ENCODE measurements around the gene CFP.
"Not testable (repeated sequence)": the region's sequence is repeated elsewhere in the genome, so short reads cannot be mapped to it uniquely, and the experiment has no call there.

CFP gene

DNA sequence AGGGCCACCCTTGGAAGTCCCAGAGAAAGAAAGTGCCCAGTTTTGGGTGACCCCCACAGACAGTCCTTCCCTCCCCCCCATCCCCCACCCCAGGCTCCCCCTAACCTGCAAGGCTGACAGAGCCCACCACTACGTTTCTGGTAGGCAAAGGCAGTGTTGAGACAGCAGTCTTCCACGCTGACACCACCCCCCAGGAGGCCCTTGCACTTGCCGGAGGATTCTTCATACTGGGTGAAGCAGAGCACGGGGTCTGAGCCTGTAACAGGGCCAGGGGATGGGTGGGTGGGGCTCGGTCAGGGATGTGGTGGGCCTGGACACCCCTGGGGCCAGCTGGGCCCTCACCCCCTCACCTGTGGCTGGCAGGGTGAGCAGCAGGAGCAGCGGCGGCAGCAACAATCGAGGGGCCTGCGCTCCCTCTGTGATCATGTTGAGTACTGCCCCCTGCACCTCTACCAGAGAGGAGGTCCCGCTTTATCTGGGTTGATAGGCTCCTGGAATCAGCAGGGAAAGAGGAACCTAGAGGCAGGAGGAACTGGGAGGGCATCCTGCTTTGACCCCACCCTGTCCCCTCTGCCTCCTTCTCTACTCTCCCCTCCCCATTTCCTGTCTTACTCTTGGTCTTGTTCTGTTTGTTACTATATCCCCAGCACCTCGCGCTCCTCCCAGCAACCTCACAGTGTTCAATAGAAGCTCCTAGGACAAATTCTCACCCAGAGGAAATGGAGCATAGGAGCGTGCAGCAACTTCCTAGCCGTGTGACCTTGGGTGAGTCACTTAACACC, at the start of gene CFP:
Gene CFP, minus strand, starts transcription at position 512 of the 782 bp plus-strand sequence. Its CDS starts 86 bp downstream, at position 426.
- DNase-seq (ENCODE audit: low read depth in 2 of 2), result no peak

DNA sequence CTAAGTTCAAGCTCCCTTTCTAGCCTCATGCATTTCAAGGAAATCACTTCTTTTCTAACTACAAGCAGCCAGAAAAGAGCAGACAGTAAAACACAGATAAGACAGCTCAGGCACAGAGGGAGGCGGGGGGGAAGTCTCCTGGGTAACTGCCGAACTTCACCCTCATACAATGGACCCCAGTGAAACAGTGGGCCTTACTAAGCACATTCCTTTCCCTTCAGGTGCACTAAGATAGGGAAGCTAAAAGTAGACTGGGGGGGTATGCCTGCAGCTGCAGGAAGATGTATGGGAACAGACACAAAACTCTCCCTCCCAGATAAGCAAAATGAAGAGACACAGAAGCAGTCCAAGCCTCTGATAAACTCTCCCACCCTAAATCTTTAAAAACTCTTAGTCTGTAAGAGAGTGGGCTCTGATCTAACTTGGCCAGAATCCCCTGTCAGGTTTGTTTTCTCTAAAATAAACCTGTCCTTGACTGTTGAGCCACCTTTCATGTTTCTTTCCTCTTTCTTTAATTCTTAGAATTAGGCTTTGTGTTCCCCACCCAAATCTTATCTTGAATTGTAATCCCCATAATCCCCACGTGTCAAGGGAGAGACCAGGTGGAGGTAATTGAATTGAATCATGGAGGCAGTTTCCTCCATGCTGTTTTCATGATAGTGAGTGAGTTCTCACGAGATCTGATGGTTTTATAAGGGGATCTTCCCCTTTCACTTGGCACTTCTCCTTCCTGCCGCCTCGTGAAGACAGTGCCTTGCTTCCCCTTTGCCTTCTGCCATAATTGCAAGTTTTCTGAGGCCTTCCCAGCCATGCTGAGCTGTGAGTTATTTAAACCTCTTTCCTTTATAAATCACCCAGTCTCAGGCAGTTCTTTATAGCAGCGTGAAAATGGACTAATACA, 46.5 kb upstream of the CFP start:
- DNase-seq (ENCODE audit: low read depth in 2 of 2), result not testable (repeated sequence)

DNA sequence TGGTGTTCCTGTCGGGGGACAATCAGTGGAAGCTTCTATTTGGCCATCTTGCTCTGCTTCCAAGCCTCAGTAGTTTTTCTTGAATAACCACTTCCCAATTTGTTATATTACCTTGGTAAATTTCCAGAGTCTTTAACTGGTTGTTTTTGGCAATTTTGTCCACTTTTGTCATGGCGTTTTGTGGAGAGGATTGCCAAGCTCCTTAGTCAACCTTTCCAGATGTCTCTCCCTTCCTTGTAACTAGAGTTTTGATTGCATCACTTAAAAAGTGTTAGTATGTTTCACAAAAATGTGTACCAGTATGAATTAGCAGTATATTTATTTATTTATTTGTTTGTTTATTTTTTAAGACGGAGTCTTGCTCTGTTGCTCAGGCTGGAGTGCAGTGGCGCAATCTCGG, 45.0 kb upstream of the CFP start:
- no peak for DNase-seq (ENCODE audit: low read depth in 2 of 2)

DNA sequence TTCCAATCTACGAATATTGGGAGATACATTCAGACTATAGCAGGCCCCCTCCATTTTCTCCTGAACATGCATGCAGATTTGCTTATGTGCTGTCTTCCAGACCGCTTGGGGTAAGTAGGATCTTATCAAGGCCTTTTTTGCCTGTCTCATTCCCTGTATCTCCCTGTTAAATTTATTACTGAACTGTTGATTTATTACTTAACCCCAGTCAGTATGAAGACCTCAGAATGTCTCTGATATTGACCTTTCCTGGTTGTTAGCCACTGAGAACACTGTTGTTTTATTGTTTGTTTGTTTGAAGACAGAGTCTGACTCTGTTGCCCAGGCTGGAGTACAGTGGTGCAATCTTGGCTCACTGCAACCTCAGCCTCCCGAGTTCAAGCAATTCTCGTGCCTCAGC, 36.1 kb upstream of the CFP start:
- DNase-seq (ENCODE audit: low read depth in 2 of 2), result not testable (repeated sequence)

DNA sequence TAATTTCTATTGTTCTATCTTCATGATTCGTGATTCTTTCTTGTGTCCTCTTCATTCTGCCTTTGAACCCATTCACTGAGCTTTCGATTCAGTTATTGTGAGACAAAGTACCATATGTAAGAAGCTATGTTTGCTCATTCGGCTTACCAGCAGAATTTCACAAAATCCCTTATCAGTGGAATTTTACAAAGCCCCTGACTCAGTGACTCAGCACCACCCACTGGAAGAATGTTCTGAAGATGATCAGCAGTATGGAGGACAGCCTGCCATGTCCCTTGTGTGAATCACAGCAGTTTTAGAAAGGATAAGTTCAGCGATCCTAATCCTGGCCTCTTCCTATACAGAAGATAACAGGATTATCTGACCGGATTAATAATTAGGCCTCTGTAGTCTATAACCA, 35.0 kb upstream of the CFP start:
- no peak for DNase-seq (ENCODE audit: low read depth in 2 of 2)

DNA sequence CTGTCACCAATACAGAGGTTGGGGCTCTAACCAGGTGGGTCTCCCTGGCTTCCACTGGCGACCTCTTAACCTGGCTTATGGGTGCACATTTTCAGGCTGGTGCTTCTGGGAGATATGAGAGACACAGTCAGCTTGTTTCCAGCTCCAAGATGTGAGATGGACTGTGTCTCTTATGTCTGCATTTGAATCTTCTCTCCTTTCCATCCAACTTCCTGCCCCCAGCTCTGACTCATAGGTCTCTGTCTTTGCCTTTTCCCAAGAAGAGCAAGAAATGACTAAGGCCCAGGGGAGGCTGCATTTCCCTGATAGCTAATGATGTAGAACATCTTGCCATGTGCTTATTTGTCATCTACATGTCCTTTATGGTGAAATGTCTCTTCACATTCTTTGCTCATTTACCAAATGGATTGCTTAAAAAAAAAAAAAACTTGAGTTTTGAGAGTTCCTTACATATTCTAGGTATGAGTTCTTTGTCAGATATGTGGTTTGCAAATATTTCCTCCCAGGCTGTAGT, 32.5 kb upstream of the CFP start:
- peak; percentile 83 to 84 for DNase-seq (ENCODE audit: low read depth in 2 of 2)

DNA sequence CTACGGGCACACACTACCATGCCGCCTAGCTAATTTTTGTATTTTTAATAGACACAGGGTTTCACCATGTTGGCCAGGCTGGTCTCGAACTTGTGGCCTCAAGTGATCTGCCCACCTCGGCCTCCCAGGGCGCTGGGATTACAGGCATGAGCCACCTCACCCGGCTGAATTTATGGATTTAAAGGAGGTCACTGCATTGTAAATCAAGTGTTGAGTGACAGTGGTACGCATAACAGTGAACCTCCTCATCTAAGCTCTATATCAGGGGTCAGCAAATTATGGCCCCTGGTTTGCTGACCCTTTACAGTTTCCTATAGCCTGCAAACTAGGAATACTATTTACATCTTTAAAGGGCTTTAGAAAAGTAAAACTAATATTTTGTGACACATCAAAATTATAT, 31.8 kb upstream of the CFP start:
- no peak for DNase-seq (ENCODE audit: low read depth in 2 of 2)

DNA sequence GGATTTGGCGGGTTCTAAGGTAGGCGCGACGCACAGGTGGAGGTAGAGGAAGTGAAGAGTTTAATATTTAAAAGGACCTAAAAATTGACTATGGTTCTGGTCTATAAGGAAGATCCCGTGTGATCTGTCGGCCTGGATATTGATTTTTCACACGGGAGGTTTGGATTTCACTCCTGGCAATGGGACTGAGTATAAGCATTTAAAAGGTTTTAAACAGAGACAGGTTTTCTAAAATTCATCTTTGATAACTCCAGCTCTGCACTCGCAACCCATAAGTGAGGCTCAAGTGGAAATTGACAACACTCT, 29.6 kb upstream of the CFP start:
- no peak for DNase-seq (ENCODE audit: low read depth in 2 of 2)

DNA sequence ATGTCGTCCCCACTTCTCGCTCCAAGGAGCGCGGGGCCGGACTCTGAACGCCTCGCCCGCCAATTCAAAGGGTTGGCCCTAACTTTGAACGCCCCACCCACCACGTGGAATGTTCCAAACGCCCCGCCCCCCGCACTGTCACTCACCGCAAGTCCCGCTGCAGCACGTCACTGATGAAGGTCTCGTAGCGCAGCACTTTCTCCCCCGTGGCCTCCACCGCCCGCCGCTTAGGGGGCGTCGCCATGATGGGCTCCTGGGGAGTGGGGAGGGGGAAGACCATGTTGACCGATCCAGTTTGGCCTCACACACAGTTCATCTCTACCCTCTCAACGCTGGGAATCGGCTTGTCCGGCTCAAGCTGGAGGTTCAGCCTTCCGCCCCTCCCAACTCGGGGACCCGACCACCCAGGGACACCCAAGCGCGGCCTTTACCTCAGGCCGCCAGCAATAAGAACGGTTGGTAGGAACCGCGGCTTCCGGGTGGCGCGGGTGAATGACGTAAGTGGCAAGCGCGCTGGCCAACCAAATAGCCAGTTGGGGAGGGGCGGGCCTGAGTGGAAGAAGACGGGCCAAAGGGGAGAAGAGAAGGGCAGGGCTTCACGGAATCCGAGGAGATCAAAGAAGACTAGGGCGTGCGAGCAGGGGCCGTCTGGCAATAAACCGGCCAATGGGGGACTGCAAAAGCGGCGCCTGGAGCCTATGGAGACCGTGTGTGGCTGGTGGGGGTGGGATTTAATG, 29.1 kb upstream of the CFP start, which contains the start of gene UXT:
Gene UXT, minus strand, starts transcription at position 497 of the 737 bp plus-strand sequence. Its CDS starts 253 bp downstream, at position 244.
- peak; percentile 92 to 93 for DNase-seq (ENCODE audit: low read depth in 2 of 2)

DNA sequence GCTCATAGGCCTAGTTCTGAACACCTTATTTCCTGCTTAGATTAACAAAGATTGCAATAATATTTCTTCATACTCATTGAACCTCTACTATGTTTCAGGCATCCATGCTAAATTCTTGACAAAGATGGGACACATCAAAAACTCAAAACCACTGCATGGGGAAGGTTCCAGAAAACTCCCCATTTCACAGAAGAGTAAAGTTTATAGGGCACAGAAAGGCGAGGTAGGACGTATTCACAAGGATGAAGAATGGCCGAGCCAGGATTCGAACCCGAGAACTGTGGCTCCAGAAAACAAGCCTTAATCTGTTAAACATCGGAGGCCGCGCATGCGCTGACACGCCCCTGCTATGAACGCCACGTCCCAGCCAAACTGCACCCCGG, 28.6 kb upstream of the CFP start:
- no peak for DNase-seq (ENCODE audit: low read depth in 2 of 2)

DNA sequence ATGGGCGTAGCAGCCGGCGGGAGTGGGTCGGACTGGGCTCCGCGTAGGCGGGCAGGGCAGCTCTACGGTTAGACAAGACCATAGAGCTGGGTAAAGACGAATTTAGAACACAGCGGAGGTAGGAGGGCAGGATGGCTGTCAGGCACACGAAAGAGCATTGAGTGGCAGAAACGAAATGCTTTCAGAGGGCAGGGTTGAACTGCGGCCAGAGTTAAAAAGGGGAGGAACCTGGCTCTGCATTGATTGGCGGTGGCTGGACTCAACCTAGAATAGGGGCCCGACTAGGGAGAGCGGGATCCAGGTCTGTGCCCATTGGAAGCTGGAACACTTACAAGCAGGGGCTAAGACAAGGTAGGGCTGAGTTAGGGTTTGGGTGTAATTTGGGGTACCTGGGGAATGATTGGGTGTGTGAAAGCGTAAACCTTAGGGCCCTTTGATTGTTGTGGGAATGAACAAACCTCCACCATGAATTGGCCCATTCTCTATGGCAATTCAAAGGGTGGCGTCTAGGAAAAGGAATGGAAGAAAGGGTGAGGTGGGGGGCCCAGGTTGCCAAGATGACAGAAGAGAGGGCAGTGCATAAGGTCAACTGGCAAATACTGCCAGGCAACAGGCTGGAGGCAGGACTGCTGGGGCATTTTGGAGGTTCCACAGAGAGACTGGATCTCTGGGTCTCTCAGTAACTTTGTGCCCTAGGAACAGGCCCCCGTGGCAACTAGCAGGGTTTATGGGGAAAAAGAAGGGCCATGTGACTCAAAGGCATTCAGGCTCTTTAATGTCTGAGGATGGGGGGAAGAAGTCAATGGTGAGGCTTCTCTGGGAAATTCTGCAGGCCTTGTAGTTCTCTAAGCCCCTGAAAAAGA, 21.5 kb upstream of the CFP start:
- DNase-seq (ENCODE audit: low read depth in 2 of 2), result no peak

DNA sequence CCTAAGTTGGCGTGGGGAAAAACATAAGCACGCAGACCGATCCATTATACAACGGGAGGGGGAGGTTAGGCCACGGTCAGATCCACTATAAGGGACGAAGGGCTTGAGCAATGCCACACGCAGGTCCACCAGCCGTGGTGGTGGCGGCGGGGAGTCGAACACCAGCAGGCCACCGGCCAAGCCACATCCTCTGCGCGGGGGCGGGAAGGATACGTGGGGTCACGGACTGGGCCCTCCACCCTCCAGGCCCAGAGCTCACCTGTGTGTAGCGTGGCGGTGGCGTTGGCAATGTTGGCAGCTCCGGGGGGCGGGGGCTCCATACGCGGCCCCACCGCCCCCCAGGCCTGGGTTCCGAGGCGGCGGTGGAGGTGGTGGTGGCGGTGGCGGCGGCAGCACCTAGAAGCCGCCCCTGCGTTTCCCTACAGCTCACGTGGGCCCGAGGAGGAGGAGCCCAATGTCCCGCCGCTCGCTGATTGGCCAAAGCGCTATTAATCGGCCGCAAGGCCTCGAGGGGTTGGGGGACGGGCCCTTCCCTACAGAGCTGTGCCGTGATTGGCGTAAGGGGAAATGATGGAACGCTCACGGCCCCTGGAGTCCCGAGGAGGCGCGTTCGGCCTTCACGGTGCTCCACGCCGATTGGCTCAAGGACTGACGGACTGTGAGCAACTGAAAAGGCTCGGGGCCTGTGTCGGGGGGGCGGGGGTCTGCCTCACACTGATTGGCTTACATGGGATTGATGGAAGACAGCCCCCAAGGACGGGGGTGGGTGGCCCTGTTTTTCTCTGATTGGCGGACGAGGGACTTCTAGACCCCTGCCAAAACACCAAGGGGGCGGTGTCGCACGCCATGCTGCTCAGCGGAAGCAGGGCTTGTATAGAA, 20.7 kb upstream of the CFP start, which contains the start of gene ELK1:
Gene ELK1, minus strand, starts transcription at position 400 of the 879 bp plus-strand sequence. CDS start 9,122 bp downstream, outside the sequence.
- peak; percentile 97 for DNase-seq (ENCODE audit: low read depth in 2 of 2)

DNA sequence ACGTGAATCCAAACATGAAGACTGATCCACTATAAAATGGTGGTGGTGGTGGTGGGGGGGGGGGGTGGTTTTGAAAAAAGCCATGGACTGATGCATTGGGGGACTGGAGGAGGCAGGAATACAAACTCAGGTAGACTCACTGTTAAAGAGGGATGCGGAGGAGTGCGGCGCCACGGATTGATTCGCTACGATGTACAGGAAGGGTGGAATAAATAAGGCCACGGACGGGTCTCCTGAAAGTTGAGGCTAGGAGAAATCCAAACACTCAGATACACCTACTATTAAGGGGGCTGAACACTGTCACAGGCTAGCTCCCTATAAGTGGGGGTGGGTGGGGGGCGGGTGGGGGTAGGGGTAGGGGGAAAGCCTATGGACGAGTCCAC, 20.0 kb upstream of the CFP start:
- DNase-seq (ENCODE audit: low read depth in 2 of 2), result no peak

DNA sequence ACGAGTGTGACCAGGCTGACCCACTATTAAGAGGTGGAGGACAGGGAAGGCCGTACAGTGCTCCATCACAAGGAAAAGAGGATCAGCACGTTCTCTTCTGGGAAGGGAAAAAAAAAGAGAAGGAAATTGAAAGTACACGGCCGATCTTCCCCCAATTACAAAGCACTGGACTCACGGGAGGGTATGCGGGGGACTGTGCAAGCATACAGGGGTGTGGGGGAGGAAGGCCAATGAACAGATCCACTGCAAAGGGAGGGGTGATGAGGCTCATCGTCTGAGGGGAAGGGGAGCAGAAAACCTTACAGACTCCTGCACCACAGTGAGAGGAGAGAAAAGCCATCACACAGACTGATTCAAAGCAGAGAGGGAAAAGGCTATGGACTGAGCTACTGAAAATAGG, 19.5 kb upstream of the CFP start:
- no peak for DNase-seq (ENCODE audit: low read depth in 2 of 2)

DNA sequence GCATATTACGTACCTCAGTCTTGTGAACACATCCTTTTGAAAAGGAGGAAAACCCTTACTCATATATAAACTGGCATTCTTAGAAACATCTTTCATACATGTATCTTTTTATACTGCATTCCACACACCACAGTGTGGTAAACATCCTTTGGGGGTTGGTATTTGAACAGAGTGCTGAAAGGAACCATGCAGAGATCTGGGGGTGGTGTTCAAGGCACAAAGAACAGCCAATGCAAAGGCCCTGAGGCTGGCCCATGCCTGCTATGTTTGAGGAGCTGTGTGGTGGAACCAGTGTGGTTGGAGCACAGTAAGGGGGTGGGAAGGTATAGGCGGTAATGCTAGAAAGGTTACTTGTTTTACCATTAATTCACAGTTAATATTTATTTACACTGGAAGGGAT, 18.6 kb upstream of the CFP start:
- no peak for DNase-seq (ENCODE audit: low read depth in 2 of 2)

DNA sequence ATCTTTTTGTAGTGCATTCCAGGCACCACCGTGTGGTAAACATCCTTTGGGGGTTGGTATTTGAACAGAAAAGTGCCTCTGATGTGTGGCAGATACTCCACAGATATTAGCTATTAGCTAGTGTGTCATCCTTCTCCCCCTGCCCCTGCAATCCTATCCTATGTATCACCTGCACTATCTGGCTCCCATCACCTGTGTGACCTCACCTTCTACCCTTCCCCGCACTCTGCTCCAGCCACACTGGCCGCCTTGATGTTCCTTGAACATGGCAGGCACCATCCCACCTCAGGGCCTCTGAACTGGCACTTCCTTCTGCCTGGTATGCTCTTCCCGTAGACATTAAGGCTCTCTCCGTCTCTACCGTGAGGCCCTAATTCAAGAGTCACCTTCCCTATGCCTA, 16.9 kb upstream of the CFP start:
- DNase-seq (ENCODE audit: low read depth in 2 of 2), result no peak

DNA sequence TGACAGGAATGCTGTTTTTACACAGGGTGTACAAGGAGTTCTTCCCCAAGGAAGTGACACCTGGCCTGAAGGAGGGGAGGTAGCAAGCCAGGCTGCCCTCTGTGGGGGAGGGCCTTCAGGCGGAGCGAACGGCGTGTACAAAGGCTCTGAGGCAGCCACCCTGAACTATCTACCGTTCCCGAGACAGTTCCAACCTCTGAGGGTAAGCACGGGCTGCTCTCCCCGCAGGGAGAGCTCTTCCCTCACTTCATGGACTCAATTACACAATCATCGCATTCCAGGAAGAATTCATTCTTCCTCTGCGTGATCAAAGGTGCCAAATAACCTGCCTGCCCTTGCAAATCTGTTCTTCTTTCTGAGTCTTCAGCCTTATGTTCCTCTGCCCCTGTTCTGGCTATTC, 15.8 kb upstream of the CFP start:
- no peak for DNase-seq (ENCODE audit: low read depth in 2 of 2)

DNA sequence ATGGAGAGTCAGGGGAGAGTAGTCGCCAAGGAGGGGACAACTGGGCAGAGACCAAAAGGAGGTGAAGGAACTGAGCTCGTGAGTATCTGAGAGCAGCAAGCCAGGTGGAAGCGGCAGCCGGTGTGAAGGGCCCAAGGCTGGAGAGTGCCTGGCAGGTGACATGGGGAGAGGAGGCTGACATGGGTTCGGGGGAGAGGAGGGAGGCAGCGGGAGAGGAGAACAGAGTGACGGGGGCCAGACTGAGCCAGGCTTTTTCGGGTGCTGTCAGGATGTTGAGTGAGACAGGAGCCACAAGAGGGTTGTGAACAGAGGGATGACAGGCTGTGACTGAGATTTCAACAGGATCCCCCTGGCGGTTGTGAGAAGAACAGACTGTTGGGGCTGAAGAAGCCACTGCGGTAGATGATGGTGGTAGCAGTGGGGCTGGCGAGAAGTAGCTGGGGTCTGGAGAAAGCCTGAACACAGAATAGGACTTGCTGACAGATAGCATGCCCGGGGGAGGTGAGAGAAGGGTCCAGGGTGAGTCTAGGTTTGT, 14.9 kb upstream of the CFP start:
- DNase-seq (ENCODE audit: low read depth in 2 of 2), result no peak

DNA sequence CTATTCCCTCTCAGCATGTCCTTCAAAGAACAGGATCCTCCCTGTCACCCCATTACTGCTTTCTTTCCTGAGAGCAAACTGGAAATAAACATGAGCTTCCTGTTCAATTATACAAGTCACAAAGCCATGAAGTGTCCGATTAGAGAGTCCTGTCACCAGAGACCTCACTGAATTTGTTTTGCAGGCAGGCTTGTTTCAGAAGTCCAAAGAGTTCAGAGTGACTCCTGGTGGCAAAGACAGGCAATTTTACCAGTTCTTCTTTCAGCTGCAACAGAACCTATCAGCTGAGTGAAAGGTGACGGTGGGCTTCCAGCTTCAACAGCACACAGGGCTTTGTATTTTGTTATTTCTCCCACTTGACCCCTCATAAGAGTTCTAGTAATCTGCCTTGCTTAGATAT, 14.2 kb upstream of the CFP start:
- no peak for DNase-seq (ENCODE audit: low read depth in 2 of 2)

DNA sequence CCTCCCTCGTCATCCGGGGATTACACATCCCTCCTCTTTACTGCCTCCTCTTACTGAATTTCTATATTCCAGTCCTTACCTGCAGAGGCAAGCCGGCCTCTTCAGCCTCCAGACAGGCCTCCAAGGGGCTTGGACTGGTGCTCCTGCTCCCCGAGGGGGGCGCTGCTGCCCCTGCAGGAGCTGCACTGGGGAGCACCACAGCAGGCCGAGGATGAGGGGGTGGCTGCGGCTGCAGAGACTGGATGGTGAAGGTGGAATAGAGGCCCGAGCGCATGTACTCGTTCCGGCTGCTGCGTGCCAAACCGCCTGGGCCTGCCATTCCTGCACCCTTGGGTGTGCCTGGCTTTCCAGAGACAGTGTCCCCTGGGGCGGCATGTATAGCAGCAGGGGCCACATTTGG, 9.1 kb upstream of the CFP start:
- no peak for DNase-seq (ENCODE audit: low read depth in 2 of 2)

Measured in fibroblast of skin of left quadriceps (primary cell).